ENCODE results near the gene CARM1.
"Not testable (repeated sequence)": the region's sequence is repeated elsewhere in the genome, so short reads cannot be mapped to it uniquely, and the experiment has no call there.

The CARM1 gene

GRCh38 chr19:10876459-10877240, 5.3 kb downstream of the CARM1 start:
- DNase-seq, result no peak

- DNase-seq, result not testable (repeated sequence)
Measured at GRCh38 chr19:10877608-10878007, 6.3 kb downstream of the CARM1 start.

GRCh38 chr19:10878253-10878652, 6.9 kb downstream of the CARM1 start:
- DNase-seq, result no peak

GRCh38 chr19:10881403-10882107, 10.2 kb downstream of the CARM1 start:
- DNase-seq, result peak; percentile 41

GRCh38 chr19:10882108-10882457, 10.7 kb downstream of the CARM1 start:
- DNase-seq, result no peak

- DNase-seq, result no peak
Measured at GRCh38 chr19:10884274-10884673, 12.9 kb downstream of the CARM1 start.

- peak; percentile 40 for DNase-seq
Measured at GRCh38 chr19:10885201-10886169, 14.1 kb downstream of the CARM1 start.

GRCh38 chr19:10887616-10888367, 16.4 kb downstream of the CARM1 start:
- DNase-seq, result peak; percentile 34

- DNase-seq, result peak; percentile 78
Measured at GRCh38 chr19:10888421-10888866, 17.1 kb downstream of the CARM1 start.

- no peak for DNase-seq
Measured at GRCh38 chr19:10889880-10890279, 18.5 kb downstream of the CARM1 start.

GRCh38 chr19:10891405-10892086, 20.2 kb downstream of the CARM1 start:
- DNase-seq, result no peak

- DNase-seq, result peak; percentile 30
Measured at GRCh38 chr19:10892256-10892655, 20.9 kb downstream of the CARM1 start.

GRCh38 chr19:10894911-10895213, 23.5 kb downstream of the CARM1 start:
- no peak for DNase-seq

GRCh38 chr19:10895363-10895762, 24.0 kb downstream of the CARM1 start:
- no peak for DNase-seq

GRCh38 chr19:10895920-10896319, 24.6 kb downstream of the CARM1 start:
- DNase-seq, result no peak

GRCh38 chr19:10896851-10897526, 25.6 kb downstream of the CARM1 start:
- no peak for DNase-seq

GRCh38 chr19:10898633-10899032, 27.3 kb downstream of the CARM1 start:
- no peak for DNase-seq

GRCh38 chr19:10899151-10899653, 27.8 kb downstream of the CARM1 start:
- no peak for DNase-seq

- DNase-seq, result no peak
Measured at GRCh38 chr19:10907925-10908324, 36.6 kb downstream of the CARM1 start.

- no peak for DNase-seq
Measured at GRCh38 chr19:10908380-10908960, 37.1 kb downstream of the CARM1 start.
